Measurements from ENCODE around the gene ZBTB7B. TPM values are rescaled to one million over a fixed set of nuclear protein-coding genes. Genes with fewer than 3 reads are reported as not detected.
"Not testable (repeated sequence)": the region's sequence is repeated elsewhere in the genome, so short reads cannot be mapped to it uniquely, and the experiment has no call there.

ZBTB7B gene
- total RNA-seq, 4 donors from 2014 or later: 45.5 to 63.4 (median 49.5) TPM

DNA sequence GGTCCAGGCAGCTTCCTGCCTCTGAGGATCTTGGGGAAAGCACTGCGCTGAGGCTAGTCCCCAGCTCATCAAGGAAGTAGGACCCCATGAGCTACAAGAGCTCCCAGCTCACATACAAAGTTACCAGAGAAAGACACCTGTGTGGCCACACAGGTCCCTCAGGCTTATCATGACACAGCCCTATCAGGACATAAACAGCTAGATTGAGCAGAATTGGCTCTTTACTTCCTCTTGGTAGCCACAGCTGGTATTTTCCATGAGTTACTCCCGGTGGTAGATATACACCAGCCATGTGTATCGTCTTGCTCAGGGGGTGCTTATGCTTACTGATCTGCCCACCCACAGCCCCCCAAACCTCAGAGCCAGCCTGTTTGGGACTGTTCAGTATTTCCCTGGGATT lies 8.0 kb upstream of the ZBTB7B start:
- no peaks in the 10 kb centered on the region for H3K9me3 ChIP-seq
- no peak for TF ChIP-seq POLR2A (IDR thresholded peaks at IDR 0.05)
- 60 to 73% methylated on average over 2 to 3 of the region's 3 CpGs for WGBS, 2 donors (ENCODE audit: low coverage in 1 of 2)
- H3K27me3 ChIP-seq: no peaks in the 10 kb centered on the region
- ATAC-seq: no peak
- H3K4me3 ChIP-seq: no peak overlapping the region
- peaks cover 0 to 36% of the 10 kb centered on the region in 2 donors for H3K36me3 ChIP-seq
- H3K4me1 ChIP-seq: peaks cover 2 to 29% (median 8%) of the 10 kb centered on the region in 3 donors
- no peak overlapping the region for H3K27ac ChIP-seq

DNA sequence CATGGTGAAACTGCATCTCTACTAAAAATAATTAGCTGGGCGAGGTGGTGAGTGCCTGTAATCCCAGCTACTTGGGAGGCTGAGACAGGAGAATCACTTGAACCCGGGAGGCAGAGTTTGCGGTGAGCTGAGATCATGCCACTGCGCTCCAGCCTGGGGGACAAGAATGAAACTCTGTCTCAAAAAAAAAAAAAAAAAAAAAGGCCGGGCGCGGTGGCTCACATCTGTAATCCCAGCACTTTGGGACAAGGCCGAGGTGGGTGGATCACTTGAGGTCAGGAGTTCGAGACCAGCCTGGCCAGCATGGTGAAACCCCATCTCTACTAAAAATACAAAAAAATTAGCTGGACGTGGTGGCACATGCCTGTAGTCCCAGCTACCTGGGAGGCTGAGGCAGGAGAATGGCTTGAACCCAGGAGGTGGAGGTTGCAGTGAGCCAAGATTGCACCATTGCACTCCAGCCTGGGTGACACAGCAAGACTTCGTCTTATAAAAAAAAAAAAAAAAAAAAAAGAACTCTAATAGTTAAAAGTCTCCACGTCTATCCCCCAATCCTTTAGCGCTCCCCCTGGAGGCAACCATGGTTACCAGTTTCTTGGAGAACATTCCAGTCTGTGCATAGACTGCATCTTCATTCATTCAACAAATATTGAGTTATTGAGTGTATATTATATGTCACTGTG lies 7.2 kb upstream of the ZBTB7B start:
- TF ChIP-seq, protein P1, sequence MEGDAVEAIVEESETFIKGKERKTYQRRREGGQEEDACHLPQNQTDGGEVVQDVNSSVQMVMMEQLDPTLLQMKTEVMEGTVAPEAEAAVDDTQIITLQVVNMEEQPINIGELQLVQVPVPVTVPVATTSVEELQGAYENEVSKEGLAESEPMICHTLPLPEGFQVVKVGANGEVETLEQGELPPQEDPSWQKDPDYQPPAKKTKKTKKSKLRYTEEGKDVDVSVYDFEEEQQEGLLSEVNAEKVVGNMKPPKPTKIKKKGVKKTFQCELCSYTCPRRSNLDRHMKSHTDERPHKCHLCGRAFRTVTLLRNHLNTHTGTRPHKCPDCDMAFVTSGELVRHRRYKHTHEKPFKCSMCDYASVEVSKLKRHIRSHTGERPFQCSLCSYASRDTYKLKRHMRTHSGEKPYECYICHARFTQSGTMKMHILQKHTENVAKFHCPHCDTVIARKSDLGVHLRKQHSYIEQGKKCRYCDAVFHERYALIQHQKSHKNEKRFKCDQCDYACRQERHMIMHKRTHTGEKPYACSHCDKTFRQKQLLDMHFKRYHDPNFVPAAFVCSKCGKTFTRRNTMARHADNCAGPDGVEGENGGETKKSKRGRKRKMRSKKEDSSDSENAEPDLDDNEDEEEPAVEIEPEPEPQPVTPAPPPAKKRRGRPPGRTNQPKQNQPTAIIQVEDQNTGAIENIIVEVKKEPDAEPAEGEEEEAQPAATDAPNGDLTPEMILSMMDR (IDR thresholded peaks at IDR 0.05): peak in 3 of 4 experiments; percentile 9 to 45 (median 36)
- WGBS, 2 donors (ENCODE audit: low coverage in 1 of 2): 17 to 52% methylated on average over 4 to 10 of the region's 13 CpGs

DNA sequence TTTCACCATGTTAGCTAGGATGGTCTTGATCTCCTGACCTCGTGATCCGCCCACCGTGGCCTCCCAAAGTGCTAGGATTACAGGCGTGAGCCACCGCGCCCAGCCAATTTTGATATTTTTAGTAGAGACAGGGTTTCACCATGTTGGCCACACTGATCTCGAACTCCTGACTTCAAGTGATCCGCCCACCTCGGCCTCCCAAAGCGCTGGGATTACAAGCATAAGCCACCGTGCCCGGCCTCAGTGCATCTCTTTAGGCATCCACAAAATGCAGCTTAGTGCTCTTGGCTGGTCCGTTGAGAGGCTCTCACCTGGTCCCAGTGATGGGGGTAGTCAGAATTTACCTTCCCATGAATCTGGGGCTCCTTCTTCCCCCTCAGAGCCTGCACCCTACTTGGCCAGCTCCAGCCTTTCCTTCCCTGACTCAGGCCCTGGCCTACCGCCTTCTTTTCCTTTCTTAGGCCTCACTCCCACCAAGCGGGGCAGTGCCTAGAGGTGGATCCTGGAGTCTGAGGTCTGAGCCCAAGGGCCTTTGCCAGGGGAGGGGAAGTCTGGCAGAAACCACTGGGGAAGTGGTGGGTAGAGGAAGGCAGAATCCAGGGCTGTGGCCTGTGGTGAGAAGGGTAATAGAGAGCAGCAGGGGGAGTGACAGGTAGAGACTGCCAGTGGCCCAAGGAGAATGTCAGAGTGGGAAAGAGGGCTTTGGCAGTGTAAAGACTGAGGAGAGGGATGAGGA lies 5.5 kb upstream of the ZBTB7B start:
- TF ChIP-seq POLR2A (IDR thresholded peaks at IDR 0.05): no peak
- TF ChIP-seq, protein P1 (IDR thresholded peaks at IDR 0.05): no peak
- TF ChIP-seq POLR2AphosphoS5 (IDR thresholded peaks at IDR 0.05): no peak
- no peak for TF ChIP-seq EP300 (IDR thresholded peaks at IDR 0.05)
- H3K4me3 ChIP-seq: no peak overlapping the region
- ATAC-seq: no peak
- no peak overlapping the region for H3K27ac ChIP-seq
- peaks cover 0 to 12% of the 10 kb centered on the region in 2 donors for H3K36me3 ChIP-seq
- H3K4me1 ChIP-seq: peaks cover 3 to 37% (median 13%) of the 10 kb centered on the region in 3 donors
- no peaks in the 10 kb centered on the region for H3K27me3 ChIP-seq
- no peaks in the 10 kb centered on the region for H3K9me3 ChIP-seq
- WGBS, 2 donors (ENCODE audit: low coverage in 1 of 2): 93 to 96% methylated on average over 4 to 9 of the region's 15 CpGs

More for the DNA sequence above, 7.2 kb upstream of the ZBTB7B start:
- H3K9me3 ChIP-seq, H3K27me3 ChIP-seq, H3K4me3 ChIP-seq, H3K27ac ChIP-seq: not testable (repeated sequence)
- peak; percentile 19 for ATAC-seq
- peaks cover 0 to 27% of the 10 kb centered on the region in 2 donors for H3K36me3 ChIP-seq
- peaks cover 3 to 37% (median 13%) of the 10 kb centered on the region in 3 donors for H3K4me1 ChIP-seq

DNA sequence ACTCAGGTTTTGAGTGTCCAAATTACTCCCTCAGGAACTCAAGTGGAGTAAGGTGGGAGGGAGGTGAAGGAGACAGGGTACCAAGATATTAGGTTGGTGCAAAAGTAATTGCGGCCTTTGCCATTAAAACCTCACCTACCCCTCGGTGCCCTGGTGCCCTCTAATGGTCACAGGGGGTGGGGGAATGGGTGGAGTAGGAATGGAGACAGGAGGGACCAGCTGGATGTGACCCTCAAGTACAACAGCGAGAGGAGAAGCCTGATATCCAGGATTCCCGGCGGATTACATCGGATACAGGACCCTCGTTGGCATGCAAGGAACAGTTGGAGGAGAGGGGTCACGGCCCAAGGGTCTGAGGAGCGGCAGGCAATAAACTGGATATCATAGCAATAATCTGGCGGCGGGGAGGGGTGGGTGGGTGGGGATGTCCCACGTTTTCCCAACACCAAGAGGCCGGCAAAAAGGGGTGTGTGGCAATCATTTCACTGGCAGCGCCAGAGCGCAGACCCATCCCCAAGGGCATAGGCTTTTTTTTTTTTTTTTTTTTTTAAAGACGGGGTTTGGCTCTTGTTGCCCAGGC lies 4.3 kb upstream of the ZBTB7B start:
- 72 to 78% methylated on average over 4 to 13 of the region's 16 CpGs for WGBS, 2 donors (ENCODE audit: low coverage in 1 of 2)
- H3K27ac ChIP-seq: peak overlapping the region in 2 of 4 donors; percentile 88 to 97
- no peaks in the 10 kb centered on the region for H3K9me3 ChIP-seq
- ATAC-seq: no peak
- peaks cover 3 to 37% (median 13%) of the 10 kb centered on the region in 3 donors for H3K4me1 ChIP-seq
- no peak overlapping the region for H3K4me3 ChIP-seq
- H3K36me3 ChIP-seq: peaks cover 0 to under 1% of the 10 kb centered on the region in 2 donors
- H3K27me3 ChIP-seq: no peaks in the 10 kb centered on the region
- no peak for TF ChIP-seq POLR2AphosphoS5 (IDR thresholded peaks at IDR 0.05)
- TF ChIP-seq, protein P1 (IDR thresholded peaks at IDR 0.05): no peak
- no peak for TF ChIP-seq EP300 (IDR thresholded peaks at IDR 0.05)
- no peak for TF ChIP-seq POLR2A (IDR thresholded peaks at IDR 0.05)

DNA sequence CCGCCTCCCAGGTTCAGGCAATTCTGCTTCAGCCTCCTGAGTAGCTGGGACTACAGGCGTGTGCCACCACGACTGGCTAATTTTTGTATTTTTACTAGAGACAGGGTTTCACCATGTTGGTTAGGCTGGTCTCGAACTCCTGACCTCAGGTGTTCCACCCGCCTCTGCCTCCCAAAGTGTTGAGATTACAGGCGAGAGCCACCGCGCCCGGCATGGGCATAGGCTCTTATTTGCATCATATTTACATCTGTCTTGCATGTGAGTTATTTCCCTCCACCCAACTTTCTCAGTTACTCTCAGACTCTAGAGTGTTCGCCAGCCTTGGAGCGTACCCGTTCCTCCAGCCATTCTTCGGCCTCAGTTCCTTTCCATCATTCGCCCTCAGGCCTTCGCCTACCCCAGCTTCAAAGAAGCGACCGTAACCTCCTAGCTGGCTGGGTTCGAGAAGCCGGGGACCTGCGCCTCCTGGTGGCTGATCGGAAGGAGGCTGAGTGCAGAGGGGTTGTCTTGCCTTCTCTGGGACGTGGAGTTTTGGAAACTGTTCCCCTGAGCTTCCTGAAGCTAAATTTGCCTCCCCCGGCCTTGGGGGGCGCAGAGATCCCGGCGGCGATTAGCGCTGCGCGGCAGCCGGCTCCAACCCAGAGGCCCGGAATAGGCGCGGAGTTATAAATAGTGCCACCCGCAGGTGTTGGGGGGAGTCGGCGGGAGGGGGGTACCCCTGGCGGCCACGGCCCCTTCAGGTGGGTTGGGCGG lies 3.6 kb upstream of the ZBTB7B start:
- H3K9me3 ChIP-seq: no peaks in the 10 kb centered on the region
- peaks cover 3 to 38% (median 13%) of the 10 kb centered on the region in 3 donors for H3K4me1 ChIP-seq
- no peak for TF ChIP-seq EP300 (IDR thresholded peaks at IDR 0.05)
- TF ChIP-seq, protein P1 (IDR thresholded peaks at IDR 0.05): peak in 3 of 4 experiments; percentile 79 to 83 (median 81)
- peak overlapping the region; percentile 88 to 97 (median 96) for H3K27ac ChIP-seq
- ATAC-seq: no peak
- H3K4me3 ChIP-seq: peak overlapping the region; percentile 29 to 76
- H3K36me3 ChIP-seq: no peaks in the 10 kb centered on the region
- H3K27me3 ChIP-seq: no peaks in the 10 kb centered on the region
- 18 to 34% methylated on average over 10 to 16 of the region's 40 CpGs for WGBS, 2 donors (ENCODE audit: low coverage in 1 of 2)
